HepG2 (cell line): ENCODE results near the gene STXBP4. TPM values are rescaled to one million over a fixed set of nuclear protein-coding genes. Genes with fewer than 3 reads are reported as not detected.

Experiments used
- IRF1 ChIP-seq: sonication (generic); formaldehyde crosslinking; IDR thresholded peaks from 2 replicates; pipeline ENCODE4 v1.4.0; 2020; ENCODE audit warnings: low read depth, mild to moderate bottlenecking, missing genetic modification reagents
- KAT2B ChIP-seq: fragments of 150-350 bp; IDR thresholded peaks from 2 replicates; pipeline ENCODE4 v1.6.1; 2014; ENCODE audit warnings: low read depth, low read length, borderline replicate concordance
- POLR2A ChIP-seq, 2 experiments: IDR thresholded peaks; 2 replicates each; pipeline ENCODE4 v1.6.1; 2011; ENCODE audit warnings: low read depth in 2 of 2, low read length in 2 of 2, mild to moderate bottlenecking in 1 of 2, moderate library complexity in 1 of 2; ENCODE audit not compliant: insufficient read depth in 1 of 2
- SALL1 ChIP-seq: sonication (generic); formaldehyde crosslinking; IDR thresholded peaks from 2 replicates; pipeline ENCODE4 v1.8.0; 2022; ENCODE audit warnings: mild to moderate bottlenecking, missing genetic modification reagents
- TGIF2 ChIP-seq: IDR thresholded peaks from 2 replicates; pipeline ENCODE4 v1.6.1; 2016; ENCODE audit warnings: control low read depth, missing compliant biosample characterization
- TRAFD1 ChIP-seq: sonication (generic); formaldehyde crosslinking; IDR thresholded peaks from 2 replicates; pipeline ENCODE4 v1.5.1; 2020; ENCODE audit warnings: missing genetic modification reagents, mild to moderate bottlenecking, borderline replicate concordance
- ZBTB7B ChIP-seq: sonication (generic); formaldehyde crosslinking; IDR thresholded peaks from 2 replicates; pipeline ENCODE4 v1.4.0; 2020; ENCODE audit warnings: missing genetic modification reagents
- ZNF230 ChIP-seq: sonication (generic); formaldehyde crosslinking; IDR thresholded peaks from 2 replicates; pipeline ENCODE4 v1.4.0; 2020; ENCODE audit warnings: mild to moderate bottlenecking, missing genetic modification reagents
- ZNF281 ChIP-seq: sonication (generic); formaldehyde crosslinking; IDR thresholded peaks from 2 replicates; pipeline ENCODE4 v1.4.0; 2020; ENCODE audit warnings: missing genetic modification reagents, borderline replicate concordance
- ZNF335 ChIP-seq: sonication (generic); formaldehyde crosslinking; IDR thresholded peaks from 2 replicates; pipeline ENCODE4 v1.4.0; 2020; ENCODE audit warnings: missing genetic modification reagents
- ZNF382 ChIP-seq: sonication (generic); formaldehyde crosslinking; IDR thresholded peaks from 2 replicates; pipeline ENCODE4 v1.5.0; 2020; ENCODE audit warnings: missing genetic modification reagents, mild to moderate bottlenecking, borderline replicate concordance
- ZNF704 ChIP-seq: sonication (generic); formaldehyde crosslinking; IDR thresholded peaks from 2 replicates; pipeline ENCODE4 v1.8.1; 2023; ENCODE audit warnings: mild to moderate bottlenecking, inconsistent platforms, moderate library complexity, missing genetic modification reagents, borderline replicate concordance
- ZNF788 ChIP-seq: sonication (generic); formaldehyde crosslinking; IDR thresholded peaks from 2 replicates; pipeline ENCODE4 v1.5.0; 2020; ENCODE audit warnings: mild to moderate bottlenecking, missing genetic modification reagents, borderline replicate concordance
- polyA plus RNA-seq, 8 experiments: library from polyadenylated mRNA; depleted of rRNA in 3 of 8; stranded (reverse) in 7 of 8; unstranded in 1 of 8; fragments of >200 nt; fragmentation: Illumina TruSeq in 4 of 8; extraction: Trizol in 4 of 8; gene quantifications; 2 replicates each; pipeline versions ENCODE4 v1.2.1 to v1.2.3, GENCODE V29; 2011 to 2016; ENCODE audit warnings: low read depth in 4 of 8, missing spikeins in 1 of 8, mixed read lengths in 1 of 8; ENCODE audit not compliant: insufficient read depth in 1 of 8
- total RNA-seq, 5 experiments: library from RNA; depleted of rRNA; stranded (reverse); fragments of >200 nt; fragmentation: Illumina TruSeq; extraction: Trizol; gene quantifications; 2 replicates each; pipeline ENCODE4 v1.2.3, GENCODE V29; 2016; ENCODE audit warnings: low read depth in 1 of 5
- TF ChIP-seq, protein P1 (sequence below): sonication (generic); formaldehyde crosslinking; IDR thresholded peaks from 2 replicates; pipeline ENCODE4 v1.5.0; 2020; ENCODE audit warnings: missing genetic modification reagents, mild to moderate bottlenecking, borderline replicate concordance
- TF ChIP-seq, protein P2 (sequence below): IDR thresholded peaks from 2 replicates; pipeline ENCODE4 v1.6.1; 2012; ENCODE audit warnings: inconsistent platforms
- TF ChIP-seq, protein P3 (sequence below): IDR thresholded peaks from 2 replicates; pipeline ENCODE4 v1.6.1; 2016; ENCODE audit warnings: low read depth, borderline replicate concordance
- TF ChIP-seq, protein P4 (sequence below): sonication (generic); formaldehyde crosslinking; IDR thresholded peaks from 2 replicates; pipeline ENCODE4 v1.5.0; 2020; ENCODE audit warnings: mild to moderate bottlenecking, missing genetic modification reagents, borderline replicate concordance

STXBP4 gene
- total and polyA plus RNA-seq, 2 of the 13 experiments (the other 11 are each of a cell fraction or from before 2014, with no cell fraction given), result 8.5 to 36.1 TPM

DNA sequence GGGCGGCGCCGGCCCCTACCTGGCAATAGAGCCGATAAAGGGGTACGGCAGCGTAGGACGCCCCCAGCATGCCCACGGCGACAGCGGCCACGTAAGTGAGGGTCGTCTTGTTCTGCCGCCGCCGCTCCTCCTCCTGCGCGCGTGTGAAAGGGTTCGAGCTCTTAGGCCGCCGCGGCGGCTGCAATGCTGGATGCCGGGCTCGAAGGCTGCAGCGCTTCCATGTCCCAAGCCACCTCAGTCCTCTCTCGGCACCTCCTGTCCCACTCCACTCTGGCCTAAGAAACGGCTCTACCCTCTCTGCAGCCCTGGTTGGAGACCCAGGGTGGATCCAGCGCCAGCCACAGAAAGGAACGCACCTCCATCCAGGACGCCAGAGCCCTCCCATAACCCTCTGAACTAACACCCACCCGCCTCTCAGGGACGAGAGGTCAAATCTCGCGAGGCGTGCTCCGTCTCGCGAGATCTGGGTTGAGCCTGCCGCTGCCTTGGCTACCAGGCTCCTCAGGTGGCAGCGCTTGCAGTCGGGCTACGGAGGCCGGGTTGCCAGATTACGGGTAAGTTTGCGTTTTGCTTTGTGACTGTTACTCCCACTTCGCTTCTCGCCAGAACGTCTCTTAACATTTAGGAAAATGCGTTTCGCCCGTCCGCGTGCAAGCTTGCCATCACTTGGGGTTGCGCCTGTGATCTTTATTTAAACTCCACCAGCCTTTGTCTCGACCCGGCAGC is at the start of gene STXBP4, which contains the start of gene COX11 (continued):
- TF ChIP-seq ZNF704, result no peak
- TF ChIP-seq ZBTB7B, result no peak; the same call in 1 of the 2 replicates
- TF ChIP-seq, protein P1, sequence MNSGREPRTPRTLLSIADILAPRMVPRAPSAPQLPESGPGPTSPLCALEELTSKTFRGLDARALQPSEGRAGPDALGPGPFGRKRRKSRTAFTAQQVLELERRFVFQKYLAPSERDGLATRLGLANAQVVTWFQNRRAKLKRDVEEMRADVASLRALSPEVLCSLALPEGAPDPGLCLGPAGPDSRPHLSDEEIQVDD (CRISPR knock-in tag), result peak; percentile 57; the same call in 1 of the 2 replicates
- peak; percentile 70 for TF ChIP-seq ZNF788 (CRISPR knock-in tag)
- TF ChIP-seq, protein P2, sequence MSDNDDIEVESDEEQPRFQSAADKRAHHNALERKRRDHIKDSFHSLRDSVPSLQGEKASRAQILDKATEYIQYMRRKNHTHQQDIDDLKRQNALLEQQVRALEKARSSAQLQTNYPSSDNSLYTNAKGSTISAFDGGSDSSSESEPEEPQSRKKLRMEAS, result peak; percentile 77; the same call in 1 of the 2 replicates
- TF ChIP-seq IRF1 (CRISPR knock-in tag), result no peak
- TF ChIP-seq ZNF382 (CRISPR knock-in tag), result no peak
- TF ChIP-seq TGIF2 (CRISPR knock-in tag), result peak; percentile 49
- TF ChIP-seq ZNF281 (CRISPR knock-in tag), result peak; percentile 15; the same call in 1 of the 2 replicates
- TF ChIP-seq KAT2B, result no peak
- TF ChIP-seq ZNF230 (CRISPR knock-in tag), result peak; percentile 63; the same call in 1 of the 2 replicates
- TF ChIP-seq POLR2A (IDR thresholded peaks at IDR 0.05; ENCODE audit: insufficient read depth in 1 of 2, low read depth in 2 of 2, low read length in 2 of 2), result peak; percentile 97 to 98
- peak; percentile 78 for TF ChIP-seq SALL1
- peak; percentile 82 for TF ChIP-seq ZNF335
- TF ChIP-seq, protein P3, sequence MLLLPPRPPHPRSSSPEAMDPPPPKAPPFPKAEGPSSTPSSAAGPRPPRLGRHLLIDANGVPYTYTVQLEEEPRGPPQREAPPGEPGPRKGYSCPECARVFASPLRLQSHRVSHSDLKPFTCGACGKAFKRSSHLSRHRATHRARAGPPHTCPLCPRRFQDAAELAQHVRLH (CRISPR knock-in tag), result peak; percentile 72; the same call in 1 of the 2 replicates
- no peak for TF ChIP-seq TRAFD1 (CRISPR knock-in tag)
- TF ChIP-seq, protein P4, sequence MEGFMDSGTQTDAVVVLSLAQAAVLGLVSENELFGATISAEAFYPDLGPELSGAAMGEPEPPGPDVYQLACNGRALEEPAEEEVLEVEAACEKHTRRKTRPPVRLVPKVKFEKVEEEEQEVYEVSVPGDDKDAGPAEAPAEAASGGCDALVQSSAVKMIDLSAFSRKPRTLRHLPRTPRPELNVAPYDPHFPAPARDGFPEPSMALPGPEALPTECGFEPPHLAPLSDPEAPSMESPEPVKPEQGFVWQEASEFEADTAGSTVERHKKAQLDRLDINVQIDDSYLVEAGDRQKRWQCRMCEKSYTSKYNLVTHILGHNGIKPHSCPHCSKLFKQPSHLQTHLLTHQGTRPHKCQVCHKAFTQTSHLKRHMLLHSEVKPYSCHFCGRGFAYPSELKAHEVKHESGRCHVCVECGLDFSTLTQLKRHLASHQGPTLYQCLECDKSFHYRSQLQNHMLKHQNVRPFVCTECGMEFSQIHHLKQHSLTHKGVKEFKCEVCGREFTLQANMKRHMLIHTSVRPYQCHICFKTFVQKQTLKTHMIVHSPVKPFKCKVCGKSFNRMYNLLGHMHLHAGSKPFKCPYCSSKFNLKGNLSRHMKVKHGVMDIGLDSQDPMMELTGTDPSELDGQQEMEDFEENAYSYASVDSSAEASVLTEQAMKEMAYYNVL (CRISPR knock-in tag), result peak; percentile 78; the same call in 1 of the 2 replicates
